SK-N-SH treated with all-trans-retinoic acid at 6 μM for 48 hours (cell line): ENCODE results near the gene GCC2.
A peak's percentile ranks its signal among the peaks of the same experiment; 100 is the strongest.

Source experiments
- ATAC-seq: fragments of 200-7000 bp; cut with Tn5 transposase; 3 replicates; pipeline ENCODE4 v1.9.1; 2020; ENCODE audit warnings: mild to moderate bottlenecking, moderate library complexity
- ARNTL ChIP-seq: fragments of 450-650 bp; formaldehyde crosslinking; IDR thresholded peaks from 2 replicates; pipeline ENCODE4 v1.5.0; 2020; ENCODE audit warnings: low read depth, mild to moderate bottlenecking, moderate library complexity, borderline replicate concordance
- BACH2 ChIP-seq: fragments of 250-450 bp; sonication (Bioruptor Pico); IDR thresholded peaks from 2 replicates; pipeline ENCODE4 v1.9.0; 2021; ENCODE audit warnings: mild to moderate bottlenecking, borderline replicate concordance
- CREB5 ChIP-seq: fragments of 250-450 bp; sonication (Bioruptor Pico); IDR thresholded peaks from 2 replicates; pipeline ENCODE4 v1.5.1; 2020; ENCODE audit warnings: low read depth, mild to moderate bottlenecking, moderate library complexity
- CSDC2 ChIP-seq: fragments of 250-450 bp; sonication (Bioruptor Pico); IDR thresholded peaks from 2 replicates; pipeline ENCODE4 v1.5.0; 2020; ENCODE audit warnings: mild to moderate bottlenecking, moderate library complexity
- ESRRG ChIP-seq: fragments of 250-450 bp; sonication (Bioruptor Pico); IDR thresholded peaks from 2 replicates; pipeline ENCODE4 v1.6.1; 2021; ENCODE audit warnings: mild to moderate bottlenecking
- GLIS3 ChIP-seq: fragments of 250-450 bp; sonication (Bioruptor Pico); IDR thresholded peaks from 2 replicates; pipeline ENCODE4 v1.5.0; 2020; ENCODE audit warnings: mild to moderate bottlenecking, moderate library complexity
- ISL1 ChIP-seq: fragments of 250-450 bp; sonication (Bioruptor Pico); IDR thresholded peaks from 2 replicates; pipeline ENCODE4 v2.1.2; 2022; ENCODE audit warnings: mild to moderate bottlenecking, moderate library complexity
- OSR1 ChIP-seq: fragments of 250-450 bp; sonication (Bioruptor Pico); IDR thresholded peaks from 2 replicates; pipeline ENCODE4 v1.8.0; 2022; ENCODE audit warnings: moderate library complexity, mild to moderate bottlenecking, inconsistent platforms
- PPARA ChIP-seq: fragments of 250-450 bp; sonication (Bioruptor Pico); IDR thresholded peaks from 2 replicates; pipeline ENCODE4 v1.5.0; 2020; ENCODE audit warnings: mild to moderate bottlenecking, borderline replicate concordance
- RARB ChIP-seq: fragments of 250-450 bp; sonication (Bioruptor Pico); IDR thresholded peaks from 2 replicates; pipeline ENCODE4 v1.8.0; 2021; ENCODE audit warnings: mild to moderate bottlenecking, moderate library complexity
- SNAI2 ChIP-seq: fragments of 250-450 bp; sonication (Bioruptor Pico); IDR thresholded peaks from 2 replicates; pipeline ENCODE4 v1.5.0; 2020; ENCODE audit warnings: mild to moderate bottlenecking, moderate library complexity
- TCF4 ChIP-seq: fragments of 250-450 bp; sonication (Bioruptor Pico); IDR thresholded peaks from 2 replicates; pipeline ENCODE4 v1.8.0; 2021; ENCODE audit warnings: mild to moderate bottlenecking, moderate library complexity, borderline replicate concordance
- TOX ChIP-seq: fragments of 250-450 bp; sonication (Bioruptor Pico); IDR thresholded peaks from 2 replicates; pipeline ENCODE4 v1.8.0; 2021; ENCODE audit warnings: mild to moderate bottlenecking, moderate library complexity, borderline replicate concordance
- ZC3H10 ChIP-seq: fragments of 250-450 bp; sonication (Bioruptor Pico); IDR thresholded peaks from 2 replicates; pipeline ENCODE4 v1.5.1; 2021; ENCODE audit warnings: mild to moderate bottlenecking, moderate library complexity
- ZFP3 ChIP-seq: fragments of 250-450 bp; sonication (Bioruptor Pico); IDR thresholded peaks from 2 replicates; pipeline ENCODE4 v1.5.0; 2020; ENCODE audit warnings: mild to moderate bottlenecking, moderate library complexity
- ZFP30 ChIP-seq: fragments of 450-650 bp; formaldehyde crosslinking; IDR thresholded peaks from 2 replicates; pipeline ENCODE4 v1.5.0; 2022; ENCODE audit warnings: mild to moderate bottlenecking, moderate library complexity
- ZNF565 ChIP-seq: fragments of 450-650 bp; formaldehyde crosslinking; conservative IDR thresholded peaks from 2 replicates; pipeline ENCODE4 v1.5.0; 2020; ENCODE audit warnings: low read depth, mild to moderate bottlenecking, moderate library complexity
- ZNF70 ChIP-seq: fragments of 450-650 bp; formaldehyde crosslinking; IDR thresholded peaks from 2 replicates; pipeline ENCODE4 v1.5.0; 2020; ENCODE audit warnings: mild to moderate bottlenecking, moderate library complexity
- TF ChIP-seq, protein P1 (sequence below): fragments of 250-450 bp; sonication (Bioruptor Pico); IDR thresholded peaks from 2 replicates; pipeline ENCODE4 v1.5.0; 2020; ENCODE audit warnings: mild to moderate bottlenecking, moderate library complexity
- TF ChIP-seq, protein P2 (sequence below): fragments of 250-450 bp; sonication (Bioruptor Pico); IDR thresholded peaks from 2 replicates; pipeline ENCODE4 v1.5.1; 2021; ENCODE audit warnings: mild to moderate bottlenecking, moderate library complexity

GCC2 gene

DNA sequence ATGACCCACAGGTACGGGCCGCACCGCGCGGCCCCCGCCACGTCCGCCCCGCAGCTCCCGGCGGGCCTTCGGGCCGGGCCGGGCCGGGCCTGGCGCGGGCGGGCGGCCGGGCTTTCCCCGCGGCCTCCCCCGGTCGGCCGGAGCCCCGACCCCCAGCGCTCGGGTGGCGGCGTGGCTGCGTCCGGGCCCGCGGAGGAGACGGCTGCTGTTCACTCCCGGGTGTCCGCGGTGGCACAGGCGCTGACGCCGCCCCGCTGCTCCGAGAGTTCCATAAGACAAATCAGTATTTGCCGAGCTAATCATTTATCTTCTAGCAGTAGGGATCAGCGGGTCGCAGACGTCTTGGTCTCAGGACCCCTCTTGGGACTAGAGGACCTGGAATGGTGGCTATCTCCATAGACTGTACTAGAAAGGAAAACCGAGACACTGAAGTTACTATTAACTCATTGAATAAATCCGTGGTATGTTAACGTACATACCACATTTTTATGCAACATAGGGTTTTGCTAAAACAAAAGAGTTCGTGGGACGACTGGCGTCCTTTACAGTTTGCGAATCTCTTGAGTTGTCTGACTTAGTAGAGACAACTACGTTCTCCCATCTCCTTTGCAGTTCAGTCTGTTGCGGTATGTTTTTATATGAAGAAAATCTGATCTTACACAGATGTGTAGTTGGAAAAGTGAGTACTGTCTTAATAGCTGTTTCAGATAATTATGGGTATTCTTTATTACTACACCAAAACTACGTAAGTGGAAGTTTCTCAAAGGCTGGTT, 85.8 kb downstream of the GCC2 start:
- TF ChIP-seq ZNF70 (CRISPR knock-in tag): no peak
- TF ChIP-seq TOX (CRISPR knock-in tag): no peak
- TF ChIP-seq ZFP30 (CRISPR knock-in tag): no peak
- TF ChIP-seq ZFP3 (CRISPR knock-in tag): 0 out of 2 replicates have a peak, but pooled peaks have one; percentile 49
- TF ChIP-seq PPARA (CRISPR knock-in tag): no peak
- no peak for TF ChIP-seq TCF4 (CRISPR knock-in tag)
- peak; percentile 7 for ATAC-seq

DNA sequence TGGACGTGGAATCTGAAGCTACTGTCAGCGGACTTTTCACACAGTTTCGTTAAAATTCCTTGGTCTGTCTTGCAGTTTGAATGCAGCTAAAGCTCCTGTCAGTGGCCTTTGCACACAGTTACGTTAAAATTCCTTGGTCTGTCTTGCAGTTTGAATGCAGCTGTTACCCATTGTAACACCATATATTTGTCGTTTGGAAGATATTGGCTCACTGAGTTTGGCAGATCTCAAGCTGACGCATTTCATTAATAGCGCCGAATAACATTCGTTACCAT, 86.3 kb downstream of the GCC2 start:
- no peak for TF ChIP-seq CREB5
- TF ChIP-seq TCF4 (CRISPR knock-in tag): no peak
- no peak for TF ChIP-seq CSDC2 (CRISPR knock-in tag)
- TF ChIP-seq ZFP30 (CRISPR knock-in tag): no peak
- no peak for TF ChIP-seq ZC3H10 (CRISPR knock-in tag)
- no peak for TF ChIP-seq ARNTL
- no peak for TF ChIP-seq BACH2 (CRISPR knock-in tag)
- no peak for TF ChIP-seq OSR1 (CRISPR knock-in tag)
- TF ChIP-seq GLIS3 (CRISPR knock-in tag): no peak
- TF ChIP-seq, protein P1, sequence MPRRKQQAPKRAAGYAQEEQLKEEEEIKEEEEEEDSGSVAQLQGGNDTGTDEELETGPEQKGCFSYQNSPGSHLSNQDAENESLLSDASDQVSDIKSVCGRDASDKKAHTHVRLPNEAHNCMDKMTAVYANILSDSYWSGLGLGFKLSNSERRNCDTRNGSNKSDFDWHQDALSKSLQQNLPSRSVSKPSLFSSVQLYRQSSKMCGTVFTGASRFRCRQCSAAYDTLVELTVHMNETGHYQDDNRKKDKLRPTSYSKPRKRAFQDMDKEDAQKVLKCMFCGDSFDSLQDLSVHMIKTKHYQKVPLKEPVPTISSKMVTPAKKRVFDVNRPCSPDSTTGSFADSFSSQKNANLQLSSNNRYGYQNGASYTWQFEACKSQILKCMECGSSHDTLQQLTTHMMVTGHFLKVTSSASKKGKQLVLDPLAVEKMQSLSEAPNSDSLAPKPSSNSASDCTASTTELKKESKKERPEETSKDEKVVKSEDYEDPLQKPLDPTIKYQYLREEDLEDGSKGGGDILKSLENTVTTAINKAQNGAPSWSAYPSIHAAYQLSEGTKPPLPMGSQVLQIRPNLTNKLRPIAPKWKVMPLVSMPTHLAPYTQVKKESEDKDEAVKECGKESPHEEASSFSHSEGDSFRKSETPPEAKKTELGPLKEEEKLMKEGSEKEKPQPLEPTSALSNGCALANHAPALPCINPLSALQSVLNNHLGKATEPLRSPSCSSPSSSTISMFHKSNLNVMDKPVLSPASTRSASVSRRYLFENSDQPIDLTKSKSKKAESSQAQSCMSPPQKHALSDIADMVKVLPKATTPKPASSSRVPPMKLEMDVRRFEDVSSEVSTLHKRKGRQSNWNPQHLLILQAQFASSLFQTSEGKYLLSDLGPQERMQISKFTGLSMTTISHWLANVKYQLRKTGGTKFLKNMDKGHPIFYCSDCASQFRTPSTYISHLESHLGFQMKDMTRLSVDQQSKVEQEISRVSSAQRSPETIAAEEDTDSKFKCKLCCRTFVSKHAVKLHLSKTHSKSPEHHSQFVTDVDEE (CRISPR knock-in tag): no peak
- TF ChIP-seq RARB (CRISPR knock-in tag): no peak
- TF ChIP-seq, protein P2, sequence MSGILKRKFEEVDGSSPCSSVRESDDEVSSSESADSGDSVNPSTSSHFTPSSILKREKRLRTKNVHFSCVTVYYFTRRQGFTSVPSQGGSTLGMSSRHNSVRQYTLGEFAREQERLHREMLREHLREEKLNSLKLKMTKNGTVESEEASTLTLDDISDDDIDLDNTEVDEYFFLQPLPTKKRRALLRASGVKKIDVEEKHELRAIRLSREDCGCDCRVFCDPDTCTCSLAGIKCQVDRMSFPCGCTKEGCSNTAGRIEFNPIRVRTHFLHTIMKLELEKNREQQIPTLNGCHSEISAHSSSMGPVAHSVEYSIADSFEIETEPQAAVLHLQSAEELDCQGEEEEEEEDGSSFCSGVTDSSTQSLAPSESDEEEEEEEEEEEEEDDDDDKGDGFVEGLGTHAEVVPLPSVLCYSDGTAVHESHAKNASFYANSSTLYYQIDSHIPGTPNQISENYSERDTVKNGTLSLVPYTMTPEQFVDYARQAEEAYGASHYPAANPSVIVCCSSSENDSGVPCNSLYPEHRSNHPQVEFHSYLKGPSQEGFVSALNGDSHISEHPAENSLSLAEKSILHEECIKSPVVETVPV (CRISPR knock-in tag): no peak
- no peak for TF ChIP-seq ESRRG (CRISPR knock-in tag)
- no peak for TF ChIP-seq TOX (CRISPR knock-in tag)
- TF ChIP-seq, all 23 proteins: peak for 0
- ATAC-seq: peak; percentile 3; the same call in 1 of the 3 replicates

GRCh38 chr2:108536133-108536780, 87.3 kb downstream of the GCC2 start:
- ATAC-seq: no peak
- TF ChIP-seq ESRRG (CRISPR knock-in tag): no peak
- no peak for TF ChIP-seq CREB5
- no peak for TF ChIP-seq ISL1
- no peak for TF ChIP-seq BACH2 (CRISPR knock-in tag)
- TF ChIP-seq ZC3H10 (CRISPR knock-in tag): no peak
- TF ChIP-seq GLIS3 (CRISPR knock-in tag): no peak
- TF ChIP-seq ZFP30 (CRISPR knock-in tag): no peak
- no peak for TF ChIP-seq ZNF565 (CRISPR knock-in tag)
- no peak for TF ChIP-seq PPARA (CRISPR knock-in tag)
- TF ChIP-seq, all 23 proteins: peak for 0

- no peak for ATAC-seq
- TF ChIP-seq ZFP3 (CRISPR knock-in tag) (no peak), ARNTL (no peak), ZC3H10 (CRISPR knock-in tag) (no peak), OSR1 (CRISPR knock-in tag) (no peak), CREB5 (no peak), ISL1 (no peak), RARB (CRISPR knock-in tag) (no peak), SNAI2 (CRISPR knock-in tag) (no peak), GLIS3 (CRISPR knock-in tag) (no peak)
- TF ChIP-seq, protein P1 (CRISPR knock-in tag): no peak
- TF ChIP-seq, protein P2 (CRISPR knock-in tag): no peak
Observed at GRCh38 chr2:108536911-108537310, 87.9 kb downstream of the GCC2 start.
